ENCODE data around the gene CELA1. TPM values are rescaled to one million over a fixed set of nuclear protein-coding genes. Genes with fewer than 3 reads are reported as not detected.

Gene CELA1
- total and polyA plus RNA-seq, 2 of the 13 experiments (the other 11 are each of a cell fraction or from before 2014, with no cell fraction given), result not detected

- TF ChIP-seq HMGXB4 (CRISPR knock-in tag; IDR thresholded peaks at IDR 0.05; ENCODE audit: borderline replicate concordance in 1 of 2, low read depth in 1 of 2) (no peak), ZNF605 (CRISPR knock-in tag; IDR thresholded peaks at IDR 0.05) (no peak), NFE2L1 (CRISPR knock-in tag; IDR thresholded peaks at IDR 0.05; ENCODE audit: borderline replicate concordance) (no peak)
Observed at GRCh38 chr12:51320695-51321320, 25.7 kb downstream of the CELA1 start (continued).

GRCh38 chr12:51320311-51320694, 26.2 kb downstream of the CELA1 start:
- no peak overlapping the region for H3K4me2 ChIP-seq (ENCODE audit: low read depth, low read length)
- no peak overlapping the region for H3K27ac ChIP-seq (ENCODE audit: extremely low read length, insufficient read depth, low read length)
- H3K79me2 ChIP-seq (ENCODE audit: insufficient read depth, low read length), result no peaks in the 10 kb centered on the region
- ATAC-seq (no peak), FAIRE-seq (no peak), DNase-seq (ENCODE audit: low spot score) (no peak)
- no peak overlapping the region for H3K9ac ChIP-seq (ENCODE audit: insufficient read depth, low read depth, low read length)
- H2AFZ ChIP-seq (ENCODE audit: low read length), result no peak overlapping the region
- BruUV-seq (replicated peaks), result no TSS peak
- no peaks in the 10 kb centered on the region for H3K9me3 ChIP-seq (ENCODE audit: low read length)
- WGBS (ENCODE audit: low lambda C conversion rate), result 49% methylated on average over 4 of the region's 4 CpGs
- H3K4me3 ChIP-seq (replicated peaks in 1 of 3; ENCODE audit: insufficient read depth in 1 of 3, low read depth in 2 of 3, low read length in 3 of 3), result no peak overlapping the region
- H3K4me1 ChIP-seq (ENCODE audit: insufficient read depth, low read length), result no peaks in the 10 kb centered on the region
- CTCF ChIA-PET (ENCODE audit: low intra/inter-chr PET ratio, low total read pairs), result no interaction called here
- 0 out of 5 replicates have a peak, but pooled peaks cover 0 to 5% of the 10 kb centered on the region in 2 experiments for H3K27me3 ChIP-seq (ENCODE audit: control insufficient read depth in 1 of 2, insufficient read depth in 2 of 2, low read length in 2 of 2)
- POLR2A ChIA-PET, result no interaction called here
- H4K20me1 ChIP-seq (ENCODE audit: insufficient read depth, low read length), result no peaks in the 10 kb centered on the region
- TF ChIP-seq KLF6 (CRISPR knock-in tag; IDR thresholded peaks at IDR 0.05) (no peak), BRD4 (CRISPR knock-in tag; IDR thresholded peaks at IDR 0.05) (no peak), ONECUT2 (CRISPR knock-in tag; IDR thresholded peaks at IDR 0.05) (no peak), TFE3 (CRISPR knock-in tag; IDR thresholded peaks at IDR 0.05) (no peak), POLR2AphosphoS2 (IDR thresholded peaks at IDR 0.05; ENCODE audit: low read depth, low read length) (no peak), ZNF230 (CRISPR knock-in tag; IDR thresholded peaks at IDR 0.05) (no peak), ZNF7 (CRISPR knock-in tag; IDR thresholded peaks at IDR 0.05) (no peak), ZSCAN30 (CRISPR knock-in tag; IDR thresholded peaks at IDR 0.05) (no peak), NR3C1 (CRISPR knock-in tag; IDR thresholded peaks at IDR 0.05) (no peak), CREBL2 (CRISPR knock-in tag; IDR thresholded peaks at IDR 0.05; ENCODE audit: borderline replicate concordance) (no peak), ZNF138 (CRISPR knock-in tag; IDR thresholded peaks at IDR 0.05; ENCODE audit: low read depth) (no peak), SMAD3 (CRISPR knock-in tag; IDR thresholded peaks at IDR 0.05) (no peak), PRPF4 (IDR thresholded peaks at IDR 0.05; ENCODE audit: low read depth, low read length, poor library complexity, severe bottlenecking) (no peak), PITX1 (CRISPR knock-in tag; IDR thresholded peaks at IDR 0.05) (no peak), RARG (CRISPR knock-in tag; IDR thresholded peaks at IDR 0.05; ENCODE audit: low read depth) (no peak), ZNF713 (CRISPR knock-in tag; IDR thresholded peaks at IDR 0.05) (no peak), REPIN1 (CRISPR knock-in tag; IDR thresholded peaks at IDR 0.05; ENCODE audit: borderline replicate concordance, low read depth) (no peak), POLR2AphosphoS5 (IDR thresholded peaks at IDR 0.05; ENCODE audit: low read depth, low read length) (no peak)
- intact Hi-C loops (cut with micrococcal nuclease; ENCODE audit: unreplicated experiment), result no loop called here
- in situ Hi-C loops (cut with HindIII; ENCODE audit: extremely low pct_ligation_motif_present, low pct_unique_long_range_greater_than_20kb), result no loop called here
- no peaks in the 10 kb centered on the region for H3K36me3 ChIP-seq (replicated peaks in 1 of 2; ENCODE audit: control insufficient read depth in 1 of 2, insufficient read depth in 2 of 2, low read length in 2 of 2)

Data from HepG2 (cell line).